ENCODE results near the gene KRTAP5-5. TPM values are rescaled to one million over a fixed set of nuclear protein-coding genes. Genes with fewer than 3 reads are reported as not detected.

The KRTAP5-5 gene
- total and polyA plus RNA-seq, 2 of the 8 experiments (the other 6 are each of a cell fraction or from before 2014, with no cell fraction given): 0.09 TPM; not detected in 1

DNA sequence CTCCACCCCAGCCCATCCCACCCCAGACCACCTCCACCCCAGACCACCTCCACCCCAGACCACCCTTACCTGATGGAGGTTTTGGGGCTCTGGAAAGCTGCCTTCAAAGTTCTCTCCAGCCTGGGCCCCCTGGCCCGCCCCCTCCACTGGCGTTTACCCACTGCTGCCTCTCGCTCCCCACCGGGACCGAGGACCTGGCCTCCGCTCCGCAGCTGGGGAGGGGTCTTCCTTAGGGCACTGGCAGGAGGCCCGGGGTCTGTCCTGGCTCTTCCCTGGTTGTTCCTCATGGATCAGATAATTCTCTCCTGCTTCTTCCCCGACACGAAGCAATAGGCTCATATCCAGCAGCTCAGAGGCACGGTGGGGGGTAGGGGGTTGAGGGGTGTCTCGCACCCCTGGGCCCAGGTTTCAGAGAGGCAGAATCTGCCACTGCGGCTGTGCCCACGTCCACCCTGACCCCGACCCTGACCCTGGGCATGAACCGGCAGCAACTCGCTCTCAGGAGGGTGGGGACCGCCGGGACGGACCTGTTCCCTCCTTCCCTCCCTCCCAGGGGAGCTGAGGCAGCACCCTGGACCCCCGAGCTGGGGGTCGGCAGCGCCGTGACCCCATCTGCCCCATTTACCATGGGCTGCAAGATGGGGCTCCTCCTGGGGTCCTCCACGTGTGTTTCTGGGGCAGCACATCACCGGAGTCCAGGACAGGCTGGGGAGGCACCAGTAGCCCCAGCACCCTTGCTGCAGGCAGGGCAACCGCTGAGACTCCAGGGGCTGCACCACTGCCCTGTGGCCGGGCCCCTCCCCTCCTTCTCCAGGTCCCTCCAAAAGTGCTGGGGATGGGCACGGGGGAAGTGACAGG is 12.9 kb downstream of the KRTAP5-5 start (continued):
- TF ChIP-seq CHD7 (IDR thresholded peaks at IDR 0.05; ENCODE audit: insufficient replicate concordance, low read length): no peak
- no peak for TF ChIP-seq SP1 (IDR thresholded peaks at IDR 0.05; ENCODE audit: low read depth, low read length)
- no peak for TF ChIP-seq TEAD4 (IDR thresholded peaks at IDR 0.05; ENCODE audit: low read depth, low read length)
- TF ChIP-seq POLR2AphosphoS5 (IDR thresholded peaks at IDR 0.05; ENCODE audit: low read depth, low read length): no peak
- TF ChIP-seq MAFK (IDR thresholded peaks at IDR 0.05; ENCODE audit: low read depth, low read length): no peak
- TF ChIP-seq CHD2 (IDR thresholded peaks at IDR 0.05; ENCODE audit: low read length): no peak
- no peak for TF ChIP-seq KDM5A (IDR thresholded peaks at IDR 0.05; ENCODE audit: low read length)
